Fibroblast of pulmonary artery (primary cell): ENCODE measurements around the gene TFIP11.

Experiments used
- DNase-seq: peaks from one replicate; pipeline ENCODE4 v3.0.0-alpha.2; 2010; ENCODE audit warnings: low read depth
- H3K4me3 ChIP-seq: replicated peaks from 2 replicates; pipeline ENCODE4 v1.5.1; 2011; ENCODE audit warnings: low read depth, mild to moderate bottlenecking, control low read depth, low read length, moderate library complexity
- CTCF ChIP-seq: IDR thresholded peaks from 2 replicates; pipeline ENCODE4 v1.5.1; 2011; ENCODE audit warnings: mild to moderate bottlenecking, control low read depth, low read length, inconsistent platforms; ENCODE audit errors: missing control alignments

TFIP11 gene

GRCh38 chr22:26481112-26481693, 31.1 kb downstream of the TFIP11 start:
- no peak overlapping the region for H3K4me3 ChIP-seq
- DNase-seq: no peak
- no peak for TF ChIP-seq CTCF

GRCh38 chr22:26480611-26480932, 31.7 kb downstream of the TFIP11 start:
- no peak for TF ChIP-seq CTCF
- no peak overlapping the region for H3K4me3 ChIP-seq
- DNase-seq: no peak

- peak overlapping the region; percentile 19 for H3K4me3 ChIP-seq
- DNase-seq: no peak
- TF ChIP-seq CTCF: no peak
Observed at GRCh38 chr22:26479792-26480610, 32.3 kb downstream of the TFIP11 start.

- H3K4me3 ChIP-seq: peak overlapping the region; percentile 19
- no peak for DNase-seq
- no peak for TF ChIP-seq CTCF
Observed at GRCh38 chr22:26479043-26479791, 33.1 kb downstream of the TFIP11 start.

GRCh38 chr22:26477341-26477731, 34.9 kb downstream of the TFIP11 start:
- no peak for DNase-seq
- no peak for TF ChIP-seq CTCF
- H3K4me3 ChIP-seq: no peak overlapping the region

- DNase-seq: peak; percentile 80
- no peak overlapping the region for H3K4me3 ChIP-seq
- TF ChIP-seq CTCF: no peak
Observed at GRCh38 chr22:26476705-26477340, 35.5 kb downstream of the TFIP11 start.
